ENCODE measurements around the gene SYT15B. TPM values are rescaled to one million over a fixed set of nuclear protein-coding genes. Genes with fewer than 3 reads are reported as not detected.
"Not testable (repeated sequence)": the region's sequence is repeated elsewhere in the genome, so short reads cannot be mapped to it uniquely, and the experiment has no call there.

Gene SYT15B
- total RNA-seq, 2 experiments from 2014 or later = 0.08 TPM; not detected in 1

- POLR2A ChIA-PET; H3K36me3 Mint-ChIP-seq (ENCODE audit: low read depth); H3K4me3 Mint-ChIP-seq; H3K9me3 ChIP-seq (ENCODE audit: control insufficient read depth in 1 of 2, insufficient read depth in 1 of 2, low read length in 2 of 2); intact Hi-C loops (cut with DNase I, micrococcal nuclease); H3K27ac ChIP-seq (ENCODE audit: low read depth in 1 of 2, low read length in 2 of 2); H3K36me3 ChIP-seq (ENCODE audit: insufficient read depth, low read length); H3K4me1 ChIP-seq (ENCODE audit: insufficient read depth, low read length); CTCF ChIA-PET; H3K27me3 ChIP-seq (ENCODE audit: control insufficient read depth in 1 of 2, insufficient read depth in 2 of 2, low read length in 2 of 2); H3K4me1 Mint-ChIP-seq (ENCODE audit: low read depth); H3K27me3 Mint-ChIP-seq; H3K4me3 ChIP-seq (ENCODE audit: low read length); H3K9me3 Mint-ChIP-seq; ATAC-seq (ENCODE audit: poor library complexity); H3K27ac Mint-ChIP-seq; DNase-seq: not testable (repeated sequence)
Measured at GRCh38 chr10:47765232-47765631, 1.8 kb upstream of the SYT15B start.

- DNase-seq; H3K9me3 ChIP-seq (ENCODE audit: control insufficient read depth in 1 of 2, insufficient read depth in 1 of 2, low read length in 2 of 2); H3K4me3 Mint-ChIP-seq; H3K36me3 ChIP-seq (ENCODE audit: insufficient read depth, low read length); H3K27me3 ChIP-seq (ENCODE audit: control insufficient read depth in 1 of 2, insufficient read depth in 2 of 2, low read length in 2 of 2); H3K4me1 ChIP-seq (ENCODE audit: insufficient read depth, low read length); H3K36me3 Mint-ChIP-seq (ENCODE audit: low read depth); H3K27ac ChIP-seq (ENCODE audit: low read depth in 1 of 2, low read length in 2 of 2); CTCF ChIA-PET; H3K27me3 Mint-ChIP-seq; H3K27ac Mint-ChIP-seq; ATAC-seq (ENCODE audit: poor library complexity); H3K9me3 Mint-ChIP-seq; H3K4me3 ChIP-seq (ENCODE audit: low read length); H3K4me1 Mint-ChIP-seq (ENCODE audit: low read depth); POLR2A ChIA-PET; intact Hi-C loops (cut with DNase I, micrococcal nuclease): not testable (repeated sequence)
Measured at GRCh38 chr10:47762674-47763553, 478 bp downstream of the SYT15B start.

GRCh38 chr10:47758855-47759254 is 4.5 kb downstream of the SYT15B start:
- H3K36me3 ChIP-seq (ENCODE audit: insufficient read depth, low read length); intact Hi-C loops (cut with DNase I, micrococcal nuclease); DNase-seq; H3K9me3 Mint-ChIP-seq; H3K27ac ChIP-seq (ENCODE audit: low read depth in 1 of 2, low read length in 2 of 2); H3K36me3 Mint-ChIP-seq (ENCODE audit: low read depth); H3K4me3 Mint-ChIP-seq; H3K4me3 ChIP-seq (ENCODE audit: low read length); H3K27me3 Mint-ChIP-seq; H3K27ac Mint-ChIP-seq; H3K4me1 Mint-ChIP-seq (ENCODE audit: low read depth); H3K9me3 ChIP-seq (ENCODE audit: control insufficient read depth in 1 of 2, insufficient read depth in 1 of 2, low read length in 2 of 2); ATAC-seq (ENCODE audit: poor library complexity); H3K27me3 ChIP-seq (ENCODE audit: control insufficient read depth in 1 of 2, insufficient read depth in 2 of 2, low read length in 2 of 2); H3K4me1 ChIP-seq (ENCODE audit: insufficient read depth, low read length); CTCF ChIA-PET; POLR2A ChIA-PET: not testable (repeated sequence)

GRCh38 chr10:47756169-47756568 is 7.2 kb downstream of the SYT15B start:
- H3K27ac ChIP-seq (ENCODE audit: low read depth in 1 of 2, low read length in 2 of 2); H3K36me3 Mint-ChIP-seq (ENCODE audit: low read depth); DNase-seq; POLR2A ChIA-PET; H3K9me3 ChIP-seq (ENCODE audit: control insufficient read depth in 1 of 2, insufficient read depth in 1 of 2, low read length in 2 of 2); H3K4me3 Mint-ChIP-seq; ATAC-seq (ENCODE audit: poor library complexity); H3K4me1 ChIP-seq (ENCODE audit: insufficient read depth, low read length); H3K36me3 ChIP-seq (ENCODE audit: insufficient read depth, low read length); H3K27me3 Mint-ChIP-seq; H3K4me1 Mint-ChIP-seq (ENCODE audit: low read depth); H3K9me3 Mint-ChIP-seq; CTCF ChIA-PET; H3K4me3 ChIP-seq (ENCODE audit: low read length); H3K27ac Mint-ChIP-seq; intact Hi-C loops (cut with DNase I, micrococcal nuclease); H3K27me3 ChIP-seq (ENCODE audit: control insufficient read depth in 1 of 2, insufficient read depth in 2 of 2, low read length in 2 of 2): not testable (repeated sequence)

GRCh38 chr10:47753871-47754270 is 9.5 kb downstream of the SYT15B start:
- H3K27ac ChIP-seq (ENCODE audit: low read depth in 1 of 2, low read length in 2 of 2); H3K9me3 Mint-ChIP-seq; H3K4me3 ChIP-seq (ENCODE audit: low read length); intact Hi-C loops (cut with DNase I, micrococcal nuclease); ATAC-seq (ENCODE audit: poor library complexity); H3K27me3 ChIP-seq (ENCODE audit: control insufficient read depth in 1 of 2, insufficient read depth in 2 of 2, low read length in 2 of 2); DNase-seq; H3K4me1 ChIP-seq (ENCODE audit: insufficient read depth, low read length); POLR2A ChIA-PET; H3K4me3 Mint-ChIP-seq; H3K36me3 Mint-ChIP-seq (ENCODE audit: low read depth); CTCF ChIA-PET; H3K4me1 Mint-ChIP-seq (ENCODE audit: low read depth); H3K27me3 Mint-ChIP-seq; H3K27ac Mint-ChIP-seq; H3K36me3 ChIP-seq (ENCODE audit: insufficient read depth, low read length); H3K9me3 ChIP-seq (ENCODE audit: control insufficient read depth in 1 of 2, insufficient read depth in 1 of 2, low read length in 2 of 2): not testable (repeated sequence)

- not testable (repeated sequence) for H3K4me3 ChIP-seq (ENCODE audit: low read length)
Measured at GRCh38 chr10:47753176-47753575, 10.2 kb downstream of the SYT15B start.

GRCh38 chr10:47751821-47752220 is 11.6 kb downstream of the SYT15B start:
- H3K27ac Mint-ChIP-seq; H3K27ac ChIP-seq (ENCODE audit: low read depth in 1 of 2, low read length in 2 of 2); H3K27me3 Mint-ChIP-seq; H3K4me3 Mint-ChIP-seq; H3K4me3 ChIP-seq (ENCODE audit: low read length); H3K4me1 Mint-ChIP-seq (ENCODE audit: low read depth); H3K9me3 Mint-ChIP-seq; H3K36me3 ChIP-seq (ENCODE audit: insufficient read depth, low read length); H3K9me3 ChIP-seq (ENCODE audit: control insufficient read depth in 1 of 2, insufficient read depth in 1 of 2, low read length in 2 of 2); H3K36me3 Mint-ChIP-seq (ENCODE audit: low read depth); H3K4me1 ChIP-seq (ENCODE audit: insufficient read depth, low read length); DNase-seq; CTCF ChIA-PET; H3K27me3 ChIP-seq (ENCODE audit: control insufficient read depth in 1 of 2, insufficient read depth in 2 of 2, low read length in 2 of 2); POLR2A ChIA-PET; intact Hi-C loops (cut with DNase I, micrococcal nuclease); ATAC-seq (ENCODE audit: poor library complexity): not testable (repeated sequence)

More at GRCh38 chr10:47753176-47753575, 10.2 kb downstream of the SYT15B start:
- ATAC-seq (ENCODE audit: poor library complexity); POLR2A ChIA-PET; H3K9me3 ChIP-seq (ENCODE audit: control insufficient read depth in 1 of 2, insufficient read depth in 1 of 2, low read length in 2 of 2); H3K27me3 Mint-ChIP-seq; H3K27ac ChIP-seq (ENCODE audit: low read depth in 1 of 2, low read length in 2 of 2); CTCF ChIA-PET; DNase-seq; H3K36me3 Mint-ChIP-seq (ENCODE audit: low read depth); H3K4me1 Mint-ChIP-seq (ENCODE audit: low read depth); H3K27me3 ChIP-seq (ENCODE audit: control insufficient read depth in 1 of 2, insufficient read depth in 2 of 2, low read length in 2 of 2); H3K4me3 Mint-ChIP-seq; H3K27ac Mint-ChIP-seq; intact Hi-C loops (cut with DNase I, micrococcal nuclease); H3K4me1 ChIP-seq (ENCODE audit: insufficient read depth, low read length); H3K36me3 ChIP-seq (ENCODE audit: insufficient read depth, low read length); H3K9me3 Mint-ChIP-seq: not testable (repeated sequence)
